Measurements from ENCODE around the gene CTNND2. TPM values are rescaled to one million over a fixed set of nuclear protein-coding genes. Genes with fewer than 3 reads are reported as not detected.

The CTNND2 gene
- total and polyA plus RNA-seq, 10 of the 15 experiments (the other 5 are each of a cell fraction or from before 2014, with no cell fraction given), result 0.02 to 0.16 (median 0.04) TPM; not detected in 7

- no peak for TF ChIP-seq BCLAF1 (IDR thresholded peaks at IDR 0.05)
Observed at GRCh38 chr5:11734369-11734768, 169.9 kb downstream of the CTNND2 start (continued).

- BruUV-seq (replicated peaks), result no TSS peak
- H2AFZ ChIP-seq (ENCODE audit: control insufficient read depth, low read depth, low read length), result no peak overlapping the region
- ChIA-PET SMC1A (ENCODE audit: uncharacterized antibody, unreplicated experiment) (no interaction called here), CTCF (interaction anchor here (1.2 kb wide), 1 partner anchor 15 kb away, joined by 3 read pairs; no protein-coding TSS in a partner anchor), POLR2A (no interaction called here), RAD21 (ENCODE audit: unreplicated experiment) (no interaction called here)
- H4K20me1 ChIP-seq (ENCODE audit: control insufficient read depth, insufficient read depth), result no peaks in the 10 kb centered on the region
- no peaks in the 10 kb centered on the region for H3K9me3 ChIP-seq (replicated peaks; ENCODE audit: control insufficient read depth, insufficient read depth, low read length)
- in situ Hi-C loops (cut with MboI), result no loop called here
- DNase-seq (ENCODE audit: low read depth, low spot score) (no peak), FAIRE-seq (no peak), ATAC-seq (no peak)
- intact Hi-C loops (cut with micrococcal nuclease; ENCODE audit: unreplicated experiment), result no loop called here
- H3K79me2 ChIP-seq (ENCODE audit: control insufficient read depth, insufficient read depth, low read length), result no peaks in the 10 kb centered on the region
- no peaks in the 10 kb centered on the region for H3K4me1 ChIP-seq (ENCODE audit: control insufficient read depth, insufficient read depth, low read length)
- WGBS (ENCODE audit: insufficient coverage, insufficient replicate concordance, low lambda C conversion rate, missing lambda C conversion rate), result 7% methylated on average over 4 of the region's 4 CpGs
- no peak overlapping the region for H3K4me2 ChIP-seq (ENCODE audit: control insufficient read depth, insufficient read depth)
- TF ChIP-seq FOS (IDR thresholded peaks at IDR 0.05; ENCODE audit: borderline replicate concordance, extremely low read depth, insufficient read length) (no peak), IKZF1 (conservative IDR thresholded peaks at IDR 0.05) (no peak)
- H3K27ac ChIP-seq (ENCODE audit: control insufficient read depth, insufficient read depth), result no peak overlapping the region
- H3K4me3 ChIP-seq, result no peak overlapping the region
- no peak overlapping the region for H3K9ac ChIP-seq (ENCODE audit: control insufficient read depth, insufficient read depth, low read length)
- H3K27me3 ChIP-seq (replicated peaks in 1 of 2; ENCODE audit: control insufficient read depth in 2 of 2, insufficient read depth in 2 of 2, low read length in 1 of 2), result no peaks in the 10 kb centered on the region
- no peaks in the 10 kb centered on the region for H3K36me3 ChIP-seq (ENCODE audit: control insufficient read depth in 2 of 2, insufficient read depth in 2 of 2, low read length in 1 of 2)
Observed at GRCh38 chr5:11733840-11734192, 170.4 kb downstream of the CTNND2 start.

Data from GM12878 (cell line).